HS-27A (cell line): Measurements from ENCODE around the gene ADD1.
A peak's percentile ranks its signal among the peaks of the same experiment; 100 is the strongest.

ENCODE experiments used
- DNase-seq: peaks from one replicate; pipeline ENCODE4 v3.0.0-alpha.2; 2012; ENCODE audit warnings: low read depth, missing footprints

Gene ADD1, protein sequence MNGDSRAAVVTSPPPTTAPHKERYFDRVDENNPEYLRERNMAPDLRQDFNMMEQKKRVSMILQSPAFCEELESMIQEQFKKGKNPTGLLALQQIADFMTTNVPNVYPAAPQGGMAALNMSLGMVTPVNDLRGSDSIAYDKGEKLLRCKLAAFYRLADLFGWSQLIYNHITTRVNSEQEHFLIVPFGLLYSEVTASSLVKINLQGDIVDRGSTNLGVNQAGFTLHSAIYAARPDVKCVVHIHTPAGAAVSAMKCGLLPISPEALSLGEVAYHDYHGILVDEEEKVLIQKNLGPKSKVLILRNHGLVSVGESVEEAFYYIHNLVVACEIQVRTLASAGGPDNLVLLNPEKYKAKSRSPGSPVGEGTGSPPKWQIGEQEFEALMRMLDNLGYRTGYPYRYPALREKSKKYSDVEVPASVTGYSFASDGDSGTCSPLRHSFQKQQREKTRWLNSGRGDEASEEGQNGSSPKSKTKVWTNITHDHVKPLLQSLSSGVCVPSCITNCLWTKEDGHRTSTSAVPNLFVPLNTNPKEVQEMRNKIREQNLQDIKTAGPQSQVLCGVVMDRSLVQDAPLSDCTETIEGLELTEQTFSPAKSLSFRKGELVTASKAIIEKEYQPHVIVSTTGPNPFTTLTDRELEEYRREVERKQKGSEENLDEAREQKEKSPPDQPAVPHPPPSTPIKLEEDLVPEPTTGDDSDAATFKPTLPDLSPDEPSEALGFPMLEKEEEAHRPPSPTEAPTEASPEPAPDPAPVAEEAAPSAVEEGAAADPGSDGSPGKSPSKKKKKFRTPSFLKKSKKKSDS

DNA sequence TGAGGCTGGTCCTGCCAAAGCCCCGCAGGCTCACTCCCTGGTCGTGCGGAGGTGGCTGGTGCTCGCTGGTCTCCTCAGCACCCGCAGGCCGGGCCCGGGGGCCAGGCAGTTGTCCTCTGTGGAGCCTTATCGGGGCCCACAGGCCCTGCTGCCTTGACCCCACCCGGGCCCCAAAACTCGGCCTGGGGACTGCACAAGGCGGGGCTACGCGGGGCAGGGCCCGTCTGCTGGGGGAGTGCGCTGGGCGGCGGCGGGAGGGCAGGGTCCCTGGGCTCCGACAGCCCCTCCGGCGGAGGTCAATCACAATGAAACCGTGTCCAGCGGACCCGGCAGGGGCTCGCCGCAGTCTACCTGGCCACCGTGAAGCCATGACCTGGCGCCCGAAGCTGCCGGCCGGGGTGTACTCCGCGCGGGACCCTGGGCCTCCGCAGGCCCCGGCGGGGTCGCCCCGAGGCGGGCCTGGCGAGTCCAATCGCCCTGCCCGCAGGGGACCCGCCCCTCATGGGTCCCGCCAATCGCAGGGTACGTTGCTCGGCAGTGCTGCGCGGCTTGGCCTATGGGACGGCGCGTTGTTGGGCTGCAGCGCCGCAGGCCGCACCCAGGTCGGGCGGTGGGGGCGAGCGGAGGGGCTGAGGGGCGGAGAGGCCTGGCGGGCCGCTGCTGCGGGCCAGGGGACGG is at the start of gene ADD1:
TSS of gene ADD1 (plus strand) at position 582 of the 678 bp plus-strand sequence. CDS start 32,072 bp downstream, outside the sequence.
- DNase-seq = peak; percentile 79

GRCh38 chr4:2794486-2795299 is 49.0 kb upstream of the ADD1 start:
- no peak for DNase-seq

GRCh38 chr4:2795300-2795892 is 48.2 kb upstream of the ADD1 start:
- DNase-seq = no peak

DNA sequence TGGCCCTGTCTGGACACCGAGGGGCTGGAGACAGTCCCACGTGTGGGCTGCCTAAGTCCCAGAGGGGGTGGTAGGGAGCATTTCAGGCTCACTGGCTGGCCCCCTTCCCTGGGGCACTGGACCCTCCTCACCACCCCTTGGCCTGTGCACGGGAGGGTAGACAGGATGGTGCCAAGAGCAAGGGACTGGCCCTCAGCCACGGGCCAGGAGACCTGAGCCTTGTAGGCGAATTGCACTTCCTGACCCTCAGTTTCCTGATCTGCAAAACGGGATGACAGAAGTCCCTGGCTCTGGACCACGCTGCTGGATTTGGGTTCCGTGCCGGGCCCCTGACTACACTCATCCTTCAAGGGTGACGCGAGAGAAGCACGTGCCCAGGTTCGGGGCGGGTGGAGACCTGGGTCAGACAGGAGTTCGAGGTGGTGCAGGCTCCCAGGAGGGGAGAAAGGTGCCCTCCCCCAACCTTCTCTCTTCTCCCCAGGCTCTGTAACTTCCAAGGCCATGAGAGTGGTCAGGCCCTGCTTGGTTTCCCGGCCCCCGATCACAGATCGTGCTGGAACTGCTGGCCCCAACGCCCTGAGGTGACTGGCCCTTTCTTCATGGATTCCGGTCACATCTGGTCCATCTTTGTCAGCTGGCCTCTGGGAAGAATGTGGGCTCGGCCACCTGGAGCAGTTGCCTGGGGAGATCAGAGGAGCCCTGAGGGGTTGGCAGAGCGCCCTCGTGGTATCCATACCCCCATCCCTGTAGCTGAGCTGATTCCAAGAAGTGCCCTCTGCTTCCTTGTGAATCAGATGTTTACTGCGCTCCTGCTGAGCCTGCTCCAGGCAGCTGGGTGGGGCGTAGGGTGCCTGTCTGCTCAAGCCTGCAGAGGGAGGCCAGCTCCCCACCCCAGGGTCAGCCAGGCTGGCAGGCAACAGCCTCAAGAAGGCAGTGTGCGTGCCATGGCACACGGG is 47.5 kb upstream of the ADD1 start:
- no peak for DNase-seq

DNA sequence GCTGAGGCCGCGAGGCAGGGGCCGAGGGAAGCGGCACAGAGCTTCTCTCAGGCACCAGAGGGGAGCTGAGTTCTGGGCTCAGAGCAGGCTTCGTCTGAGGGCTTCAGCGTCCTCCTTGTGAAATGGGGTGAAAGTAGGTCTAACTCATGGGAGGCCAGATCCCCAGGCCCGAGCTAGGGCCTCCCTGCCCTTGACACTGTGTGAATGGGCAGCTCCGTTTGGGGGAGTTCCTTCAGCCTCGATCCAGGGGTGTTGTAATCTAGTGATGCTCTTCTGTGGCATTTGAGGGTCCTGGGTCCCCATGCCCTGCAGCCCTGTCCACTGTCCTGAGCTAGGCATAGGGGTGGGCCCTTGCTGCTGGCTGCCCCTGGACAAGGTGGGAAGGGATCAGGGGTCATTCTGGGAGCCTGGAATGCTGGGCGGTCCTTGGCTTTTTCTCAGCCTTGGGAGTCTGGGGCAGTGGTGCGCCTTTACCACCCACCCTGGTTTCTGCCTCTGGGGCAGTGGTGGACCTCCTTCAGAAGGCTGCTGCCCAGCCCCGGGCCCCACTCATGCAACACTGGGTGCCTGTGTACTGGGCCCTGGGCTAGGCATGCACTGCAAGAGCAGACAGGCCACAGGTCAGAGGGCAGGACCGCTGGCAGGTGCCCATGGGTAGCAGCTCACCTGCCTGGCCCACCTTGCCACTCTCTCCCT is 46.6 kb upstream of the ADD1 start:
- no peak for DNase-seq

DNA sequence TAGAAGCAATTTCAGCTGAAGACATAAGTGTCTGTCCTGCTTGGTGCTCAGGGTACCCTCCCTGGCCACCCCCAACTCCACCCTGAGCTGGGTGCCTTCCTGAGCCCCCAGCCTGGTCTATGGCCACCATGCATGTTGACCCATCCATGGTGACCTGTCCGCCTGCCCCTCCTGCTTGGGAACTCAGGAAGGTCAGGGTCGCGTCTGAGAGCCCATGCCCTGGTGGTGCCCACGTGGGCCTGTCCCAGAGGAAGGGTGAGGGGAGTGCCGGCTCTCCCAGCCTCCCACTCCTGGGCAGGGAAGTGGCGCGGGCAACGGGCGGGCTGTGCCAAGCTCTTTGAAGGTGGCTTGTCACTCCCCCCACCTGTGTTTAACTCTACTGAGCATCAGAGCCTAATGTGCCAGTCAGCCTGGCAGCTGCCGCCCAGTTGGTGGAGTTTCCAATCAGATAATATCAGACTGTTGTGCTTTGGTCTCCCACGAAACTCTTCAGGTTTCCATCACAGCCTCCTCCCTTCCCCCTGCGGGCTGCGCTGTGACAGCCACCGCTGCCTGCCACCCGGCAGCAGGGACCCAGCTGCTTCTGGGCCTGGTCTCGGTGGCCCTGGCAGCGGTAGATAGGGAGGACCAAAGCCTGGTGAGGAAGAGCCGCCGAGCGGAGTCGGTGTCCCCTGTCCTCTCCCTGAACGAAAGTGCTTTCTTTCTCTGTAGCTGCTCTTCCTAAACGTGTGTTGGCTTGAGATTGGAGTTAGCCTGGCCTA is 45.9 kb upstream of the ADD1 start:
- no peak for DNase-seq

GRCh38 chr4:2798399-2799223 is 45.0 kb upstream of the ADD1 start:
- no peak for DNase-seq

- DNase-seq = no peak
These were observed 44.3 kb upstream of the ADD1 start for GRCh38 chr4:2799224-2799911.

DNA sequence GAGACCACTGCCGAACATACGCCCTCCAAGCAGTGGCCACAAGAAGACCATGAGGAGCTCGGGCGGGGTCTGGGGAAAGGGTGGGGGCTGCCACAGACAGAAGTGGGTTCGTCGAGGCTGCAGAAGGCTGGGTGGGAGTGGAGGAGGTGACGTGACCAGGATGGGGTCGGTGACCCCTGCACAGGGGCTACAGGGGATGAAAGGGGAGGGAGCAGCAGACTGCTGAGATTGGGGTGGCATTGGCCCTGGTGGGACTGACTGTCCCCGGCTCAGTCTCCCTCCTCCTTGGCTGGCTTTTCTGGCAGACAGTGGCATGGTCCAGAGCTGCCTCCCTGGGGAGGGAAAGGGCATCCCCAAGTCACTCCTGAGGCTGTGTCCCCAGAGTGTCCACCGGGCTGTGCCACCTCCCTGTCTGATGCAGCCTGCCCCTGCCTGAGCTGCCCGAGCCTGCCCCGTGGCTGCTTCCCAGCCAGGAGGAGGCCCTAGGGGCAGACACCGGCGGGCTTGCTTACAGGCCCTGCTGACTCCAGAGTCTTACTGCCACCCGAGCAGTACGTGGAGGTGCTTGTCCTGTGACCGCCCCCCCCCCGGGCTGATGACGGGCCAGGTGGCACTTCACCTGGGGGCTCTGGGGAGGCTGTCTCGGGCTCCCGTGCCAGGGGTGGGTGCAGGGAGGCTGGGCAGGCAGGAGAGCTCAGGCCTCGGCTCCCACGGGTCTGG is 43.5 kb upstream of the ADD1 start:
- DNase-seq = no peak

GRCh38 chr4:2800691-2801596 is 42.7 kb upstream of the ADD1 start:
- DNase-seq = no peak

DNA sequence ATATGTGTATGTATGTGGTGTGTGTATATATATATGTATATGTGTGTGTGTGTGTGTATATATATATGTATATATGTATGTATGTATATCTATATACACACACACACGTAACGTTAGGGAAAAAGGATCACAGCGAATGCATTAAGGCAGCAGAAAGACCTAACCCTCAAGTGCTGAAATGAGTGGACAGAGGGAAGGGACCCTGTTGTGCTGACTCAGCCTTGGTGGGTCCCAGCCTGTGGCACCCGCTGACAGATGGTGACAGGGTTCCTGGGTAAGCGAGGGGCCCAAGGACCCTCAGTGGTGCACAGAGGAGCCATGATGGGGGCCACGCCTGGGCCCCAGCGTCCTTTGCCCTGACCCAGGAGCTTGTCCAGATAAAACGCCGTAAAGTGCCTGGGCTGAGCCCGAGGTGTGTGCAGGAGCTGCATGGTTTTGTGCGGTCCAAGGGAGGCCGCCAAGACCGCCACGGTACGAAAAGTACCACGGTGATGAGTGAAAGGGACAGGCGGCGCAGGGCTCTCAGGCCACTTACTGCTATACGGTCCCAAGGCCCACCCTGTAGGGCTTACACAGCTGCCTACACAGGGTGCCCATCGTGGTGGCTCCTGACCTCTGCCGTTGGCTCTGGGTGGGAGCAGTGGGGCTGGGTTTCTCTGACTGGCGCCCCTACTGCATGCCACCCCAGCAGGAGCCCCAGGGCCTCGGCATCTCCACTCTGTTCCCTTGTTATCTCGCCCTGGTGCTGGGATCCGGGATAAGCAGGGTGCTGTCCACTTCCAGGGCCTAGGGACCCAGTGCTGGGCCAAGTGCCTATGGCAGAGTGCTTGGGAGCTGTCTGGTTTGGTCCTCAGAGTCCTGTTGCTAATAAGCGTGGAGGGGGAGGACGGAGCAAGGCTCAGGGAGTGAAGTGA is 40.8 kb upstream of the ADD1 start:
- DNase-seq = no peak

DNA sequence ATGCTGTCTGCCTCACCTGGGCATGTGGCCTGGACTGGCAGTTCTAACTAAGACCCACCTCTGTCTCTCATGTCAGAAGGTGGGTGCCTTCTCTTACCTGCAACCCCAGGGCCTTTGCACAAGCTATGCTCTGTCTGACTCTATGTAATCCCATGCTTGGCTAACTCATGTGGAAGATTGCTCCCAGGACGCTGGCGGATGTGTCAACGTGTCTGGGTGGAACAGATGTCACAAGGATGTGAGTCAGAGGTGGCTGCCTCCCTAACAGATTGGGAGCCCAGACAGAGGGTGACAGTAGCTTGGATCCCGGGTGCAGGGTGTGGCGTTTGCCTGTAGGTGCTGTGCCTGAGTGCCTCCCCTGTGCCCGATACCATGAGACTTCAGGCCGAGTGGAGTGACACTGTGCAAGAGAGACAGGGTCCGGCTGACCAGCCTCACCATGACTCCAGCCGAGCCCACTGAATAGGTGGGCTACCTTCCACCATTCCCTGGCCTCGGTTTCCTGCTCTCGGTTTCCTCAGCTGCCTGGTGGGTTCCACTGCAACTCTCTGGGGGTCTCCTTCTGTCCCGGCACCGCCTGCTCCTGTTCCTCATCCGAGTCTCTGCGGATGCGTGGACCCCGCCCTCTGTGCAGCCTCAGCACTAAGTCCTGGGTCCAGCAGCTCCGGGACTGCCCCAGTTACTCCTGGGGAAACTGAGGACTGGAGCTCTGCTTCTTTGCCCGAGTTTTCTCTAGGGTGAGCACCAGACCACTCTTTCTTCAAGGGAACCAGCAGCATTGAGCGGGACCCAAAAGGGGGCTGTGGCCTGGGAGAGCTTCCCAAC is 39.8 kb upstream of the ADD1 start:
- DNase-seq = no peak

- DNase-seq = no peak
These were observed 39.1 kb upstream of the ADD1 start for GRCh38 chr4:2804449-2804972.
